H1 (cell line): Measurements from ENCODE around the gene MMP3. TPM values are rescaled to one million over a fixed set of nuclear protein-coding genes. Genes with fewer than 3 reads are reported as not detected.

Source experiments
- CTCF ChIA-PET: fragments of 300-600 bp; sonication (Branson Sonifier 250); formaldehyde crosslinking; loops from one replicate; lab custom pipeline; 2021; ENCODE audit not compliant: partially characterized antibody; lab: Charles Lee
- POLR2A ChIA-PET: fragments of 300-600 bp; sonication (Branson Sonifier 250); formaldehyde crosslinking; loops from one replicate; lab custom pipeline; 2021; ENCODE audit warnings: inconsistent platforms; ENCODE audit not compliant: partially characterized antibody; lab: Charles Lee
- DNase-seq, 2 experiments: peaks; one replicate each; pipeline versions ENCODE4 v3.0.0 to v3.0.0-alpha.2; 2010 to 2022; ENCODE audit warnings: low spot score in 2 of 2, low read depth in 1 of 2, mixed read lengths in 1 of 2
- FAIRE-seq: peaks from 2 replicates; lab custom pipeline; 2011; peaks lifted over from hg19 to GRCh38; lab: Jason Lieb, UNC
- H2AFZ ChIP-seq: 2 replicates; pipeline ENCODE4 v1.8.1; 2012; ENCODE audit warnings: low read length, inconsistent platforms
- H2AK5ac ChIP-seq: 2 replicates; pipeline ENCODE4 v1.6.1; 2013; ENCODE audit warnings: low read depth, low read length
- H2BK120ac ChIP-seq: replicated peaks from 2 replicates; pipeline ENCODE3; 2013; ENCODE audit warnings: low read depth, low read length, inconsistent platforms
- H2BK12ac ChIP-seq: 2 replicates; pipeline ENCODE4 v1.6.1; 2013; ENCODE audit warnings: low read depth, low read length
- H2BK15ac ChIP-seq: 2 replicates; pipeline ENCODE4 v1.6.1; 2013; ENCODE audit warnings: low read length
- H2BK20ac ChIP-seq: 2 replicates; pipeline ENCODE4 v1.6.1; 2013; ENCODE audit warnings: low read length
- H2BK5ac ChIP-seq: 2 replicates; pipeline ENCODE4 v1.6.1; 2013; ENCODE audit warnings: low read depth, low read length
- H3K14ac ChIP-seq: 2 replicates; pipeline ENCODE4 v1.6.1; 2013; ENCODE audit warnings: inconsistent platforms; ENCODE audit not compliant: insufficient read length
- H3K18ac ChIP-seq: 2 replicates; pipeline ENCODE4 v1.6.1; 2013; ENCODE audit warnings: low read length; ENCODE audit errors: extremely low read depth
- H3K23ac ChIP-seq: 2 replicates; pipeline ENCODE4 v1.6.1; 2013; ENCODE audit warnings: inconsistent platforms; ENCODE audit not compliant: insufficient read length
- H3K23me2 ChIP-seq: 2 replicates; pipeline ENCODE4 v1.6.1; 2013; ENCODE audit warnings: low read depth, low read length
- H3K27ac ChIP-seq: 2 replicates; pipeline ENCODE4 v1.6.1; 2011; ENCODE audit warnings: low read depth, low read length, inconsistent platforms
- H3K27me3 ChIP-seq, 4 experiments: replicated peaks in 1 of 4; 1 replicate in 1 of 4; 2 replicates in 3 of 4; pipeline versions ENCODE4 v1.6.1 to v1.8.1; 2011 to 2013; ENCODE audit warnings: low read length in 3 of 4, mild to moderate bottlenecking in 3 of 4, inconsistent platforms in 2 of 4, mixed read lengths in 2 of 4, moderate library complexity in 1 of 4; ENCODE audit not compliant: control insufficient read depth in 3 of 4, insufficient read depth in 3 of 4; ENCODE audit errors: extremely low read depth in 1 of 4
- H3K36me3 ChIP-seq, 4 experiments: 2 replicates each; pipeline versions ENCODE4 v1.6.1 to v1.8.1; 2011 to 2013; ENCODE audit warnings: mild to moderate bottlenecking in 4 of 4, low read length in 3 of 4, moderate library complexity in 2 of 4, control low read depth in 1 of 4, inconsistent platforms in 1 of 4; ENCODE audit not compliant: insufficient read depth in 4 of 4, control insufficient read depth in 2 of 4
- H3K4ac ChIP-seq: replicated peaks from 2 replicates; pipeline ENCODE3; 2013; ENCODE audit warnings: low read length, low read depth, mixed read lengths, inconsistent platforms; ENCODE audit not compliant: insufficient read length
- H3K4me1 ChIP-seq, 4 experiments: replicated peaks in 1 of 4; 1 replicate in 1 of 4; 2 replicates in 3 of 4; pipeline versions ENCODE4 v1.6.1 to v1.8.1; 2011 to 2013; ENCODE audit warnings: low read length in 3 of 4, inconsistent platforms in 2 of 4, mixed read lengths in 1 of 4; ENCODE audit not compliant: insufficient read depth in 4 of 4, control insufficient read depth in 3 of 4
- H3K4me2 ChIP-seq, 2 experiments: 2 replicates each; pipeline versions ENCODE4 v1.6.1 to v1.8.1; 2011 to 2013; ENCODE audit warnings: low read depth in 2 of 2, low read length in 2 of 2, control low read depth in 1 of 2, inconsistent platforms in 1 of 2, mild to moderate bottlenecking in 1 of 2; ENCODE audit not compliant: insufficient read depth in 1 of 2
- H3K4me3 ChIP-seq, 4 experiments: fragments of 200-600, 300-600 bp in 1 of 4; sonication (generic), shearing (Covaris generic), sonication (Bioruptor Twin) in 1 of 4; 2 replicates each; pipeline versions ENCODE4 v1.5.1 to v1.8.1; 2011 to 2016; ENCODE audit warnings: low read length in 4 of 4, low read depth in 3 of 4, control low read depth in 2 of 4, inconsistent platforms in 2 of 4, mild to moderate bottlenecking in 2 of 4, mixed read lengths in 1 of 4, moderate library complexity in 1 of 4; ENCODE audit not compliant: insufficient read depth in 2 of 4; ENCODE audit errors: extremely low read depth in 1 of 4
- H3K56ac ChIP-seq: replicated peaks from 2 replicates; pipeline ENCODE3; 2013; ENCODE audit warnings: low read depth, mild to moderate bottlenecking, mixed read lengths, low read length, inconsistent platforms; ENCODE audit not compliant: insufficient read length
- H3K79me1 ChIP-seq: 2 replicates; pipeline ENCODE4 v1.6.1; 2013; ENCODE audit warnings: low read depth, low read length, control low read depth
- H3K79me2 ChIP-seq, 2 experiments: 2 replicates each; pipeline versions ENCODE4 v1.6.1 to v1.8.1; 2012 to 2013; ENCODE audit warnings: low read length in 2 of 2, mild to moderate bottlenecking in 2 of 2, inconsistent platforms in 1 of 2; ENCODE audit not compliant: insufficient read depth in 2 of 2, control insufficient read depth in 1 of 2
- H3K9ac ChIP-seq, 4 experiments: replicated peaks in 1 of 4; 1 replicate in 1 of 4; 2 replicates in 3 of 4; pipeline versions ENCODE4 v1.6.1 to v1.8.1; 2011 to 2013; ENCODE audit warnings: low read depth in 3 of 4, low read length in 3 of 4, control low read depth in 2 of 4, mild to moderate bottlenecking in 2 of 4, moderate library complexity in 2 of 4, inconsistent platforms in 1 of 4; ENCODE audit errors: extremely low read depth in 1 of 4
- H3K9me3 ChIP-seq, 2 experiments: 2 replicates each; pipeline versions ENCODE4 v1.6.1 to v1.8.1; 2012 to 2013; ENCODE audit warnings: mild to moderate bottlenecking in 2 of 2, moderate library complexity in 2 of 2, control low read depth in 1 of 2, inconsistent platforms in 1 of 2, low read depth in 1 of 2, low read length in 1 of 2, mixed read lengths in 1 of 2; ENCODE audit not compliant: insufficient read depth in 2 of 2
- H4K20me1 ChIP-seq, 2 experiments: replicated peaks in 1 of 2; 2 replicates each; pipeline versions ENCODE3 to v1.8.1; 2011 to 2013; ENCODE audit warnings: inconsistent platforms in 2 of 2, low read length in 2 of 2, mild to moderate bottlenecking in 1 of 2; ENCODE audit not compliant: insufficient read depth in 2 of 2, control insufficient read depth in 1 of 2
- H4K5ac ChIP-seq: 2 replicates; pipeline ENCODE4 v1.6.1; 2013; ENCODE audit warnings: low read length, low read depth, mixed read lengths, inconsistent platforms; ENCODE audit not compliant: insufficient read length
- H4K8ac ChIP-seq: 2 replicates; pipeline ENCODE4 v1.8.0; 2013; ENCODE audit warnings: mild to moderate bottlenecking, moderate library complexity, low read length, inconsistent platforms; ENCODE audit not compliant: insufficient read depth; ENCODE audit errors: extremely low read depth
- H4K91ac ChIP-seq: replicated peaks from 2 replicates; pipeline ENCODE3; 2013; ENCODE audit warnings: low read length, mixed read lengths, inconsistent platforms; ENCODE audit not compliant: insufficient read length
- BCL11A ChIP-seq, 2 experiments: IDR thresholded peaks; one replicate each; pipeline ENCODE4 v1.6.1; 2011; ENCODE audit warnings: low read depth in 2 of 2, low read length in 2 of 2, mild to moderate bottlenecking in 2 of 2
- CBX8 ChIP-seq: fragments of 300-800, 300-1000 bp; sonication (generic); IDR thresholded peaks from 2 replicates; pipeline ENCODE4 v1.7.1; 2016; ENCODE audit warnings: low read depth, low read length, borderline replicate concordance
- CREB1 ChIP-seq: IDR thresholded peaks from 2 replicates; pipeline ENCODE4 v1.6.1; 2012; ENCODE audit warnings: inconsistent platforms
- EZH2 ChIP-seq: fragments of 200-600 bp; sonication (generic); IDR thresholded peaks from 2 replicates; pipeline ENCODE4 v1.7.1; 2012; ENCODE audit warnings: low read depth, mild to moderate bottlenecking, moderate library complexity, low read length, inconsistent platforms; ENCODE audit not compliant: severe bottlenecking
- GABPA ChIP-seq: IDR thresholded peaks from 2 replicates; pipeline ENCODE4 v1.6.1; 2011; ENCODE audit warnings: mild to moderate bottlenecking, low read length, moderate library complexity, borderline replicate concordance; ENCODE audit not compliant: insufficient read depth
- KDM5A ChIP-seq: fragments of 200-600 bp; IDR thresholded peaks from 2 replicates; pipeline ENCODE4 v1.7.1; 2012; ENCODE audit warnings: mild to moderate bottlenecking, low read length, inconsistent platforms, mixed read lengths
- POU5F1 ChIP-seq: IDR thresholded peaks from 2 replicates; pipeline ENCODE4 v1.6.1; 2011; ENCODE audit warnings: low read depth, mild to moderate bottlenecking, low read length, moderate library complexity
- RBBP5 ChIP-seq: IDR thresholded peaks from 2 replicates; pipeline ENCODE4 v1.7.1; 2012; ENCODE audit warnings: low read depth, mild to moderate bottlenecking, inconsistent platforms, low read length, moderate library complexity, borderline replicate concordance
- RNF2 ChIP-seq: fragments of 200-900, 300-1000 bp; sonication (generic); IDR thresholded peaks from 2 replicates; pipeline ENCODE4 v1.7.1; 2016; ENCODE audit warnings: borderline replicate concordance, low read depth, mild to moderate bottlenecking, antibody characterized with exemption, low read length; ENCODE audit not compliant: poor library complexity, severe bottlenecking; ENCODE audit errors: missing control alignments
- SAP30 ChIP-seq: fragments of 300-600 bp; sonication (generic); IDR thresholded peaks from 2 replicates; pipeline ENCODE4 v1.7.1; 2012; ENCODE audit warnings: low read length, moderate library complexity, mild to moderate bottlenecking, inconsistent platforms; ENCODE audit not compliant: insufficient read depth, insufficient replicate concordance
- SIX5 ChIP-seq: IDR thresholded peaks from 2 replicates; pipeline ENCODE4 v1.6.1; 2011; ENCODE audit warnings: mild to moderate bottlenecking, low read depth, low read length
- TCF12 ChIP-seq: IDR thresholded peaks from 2 replicates; pipeline ENCODE4 v1.6.1; 2011; ENCODE audit warnings: low read depth, mild to moderate bottlenecking, low read length
- WGBS, 2 experiments: shearing (Covaris generic) in 1 of 2; methylation state at CpG; one replicate each; pipeline versions ENCODE4 v1.1.6 to v1.1.7; 2013 to 2015; ENCODE audit warnings: low lambda C conversion rate in 2 of 2, mixed read lengths in 2 of 2, inconsistent platforms in 1 of 2, low coverage in 1 of 2, missing lambda C conversion rate in 1 of 2; ENCODE audit not compliant: insufficient replicate concordance in 2 of 2, insufficient coverage in 1 of 2, insufficient read length in 1 of 2; ENCODE audit errors: extremely low coverage in 1 of 2, missing lambda C conversion rate in 1 of 2; 5-methylcytosine and 5-hydroxymethylcytosine counted together
- polyA plus RNA-seq, 7 experiments: library from polyadenylated mRNA; depleted of rRNA in 3 of 7; stranded (reverse) in 5 of 7; unstranded in 2 of 7; fragments of >200 nt in 5 of 7; fragments of 200-250 nt in 2 of 7; gene quantifications; 1 replicate in 5 of 7; 2 replicates in 1 of 7; 4 replicates in 1 of 7; pipeline versions ENCODE4 v1.2.1 to v1.2.3, GENCODE V29; 2011 to 2013; ENCODE audit warnings: missing spikeins in 2 of 7, mixed read lengths in 2 of 7
- total RNA-seq: library from RNA; stranded (reverse); fragmentation: NEBNext Ultra II Directional; extraction: Animal tissue kit (Norgen Biotek cat#: 25700); gene quantifications from 2 replicates; pipeline ENCODE4 v1.2.1, GENCODE V29; 2021
- TF ChIP-seq, protein P1 (sequence below): IDR thresholded peaks from 2 replicates; pipeline ENCODE4 v1.6.1; 2012; ENCODE audit warnings: inconsistent platforms

MMP3 gene
- total and polyA plus RNA-seq, 2 of the 8 experiments (the other 6 are each of a cell fraction or from before 2014, with no cell fraction given): not detected

DNA sequence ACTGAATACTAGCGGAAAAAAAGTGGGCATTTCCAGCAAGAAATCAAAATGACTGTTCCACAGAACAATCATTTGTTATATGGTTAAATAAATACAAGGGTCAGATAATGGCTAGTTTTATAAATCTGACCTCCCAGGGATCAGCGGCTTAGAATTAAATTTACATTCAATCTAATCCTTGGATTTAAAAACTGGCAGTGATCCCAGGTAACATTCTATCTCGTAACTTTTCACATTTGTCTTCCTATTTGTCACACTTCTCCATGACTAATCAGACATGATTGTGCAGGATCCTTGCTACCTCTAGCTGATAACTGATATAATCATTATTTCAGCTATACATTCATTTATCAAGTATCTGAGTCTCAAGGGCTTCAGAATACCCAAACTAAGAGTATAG is 2.9 kb upstream of the MMP3 start:
- Histone ChIP-seq H2BK20ac (no peak overlapping the region), H3K23ac (no peak overlapping the region), H3K36me3 (no peaks in the 10 kb centered on the region), H2BK120ac (no peak overlapping the region), H4K5ac (no peak overlapping the region), H3K9me3 (no peaks in the 10 kb centered on the region), H3K27ac (no peak overlapping the region), H2AK5ac (no peak overlapping the region), H4K91ac (no peak overlapping the region), H3K79me2 (no peaks in the 10 kb centered on the region), H3K79me1 (no peaks in the 10 kb centered on the region), H2AFZ (no peak overlapping the region), H4K20me1 (no peaks in the 10 kb centered on the region), H3K56ac (no peak overlapping the region), H3K4me2 (no peak overlapping the region), H3K9ac (no peak overlapping the region), H2BK15ac (no peak overlapping the region), H2BK12ac (no peak overlapping the region), H3K27me3 (no peaks in the 10 kb centered on the region), H3K4me3 (no peak overlapping the region), H3K14ac (no peak overlapping the region), H4K8ac (no peak overlapping the region), H3K18ac (no peak overlapping the region), H3K4ac (no peak overlapping the region), H3K4me1 (no peaks in the 10 kb centered on the region), H2BK5ac (no peak overlapping the region), H3K23me2 (no peaks in the 10 kb centered on the region)
- CTCF ChIA-PET: interaction anchor here (0.9 to 1.8 kb wide), 2 partner anchors 65 to 95 kb away, joined by 3 read pairs; no protein-coding TSS in a partner anchor
- DNase-seq: no peak
- 93% methylated on average over 3 of the region's 3 CpGs; no CpG with 5 or more reads in 1 of the 2 experiments for WGBS, 2 experiments
- FAIRE-seq: no peak
- POLR2A ChIA-PET: interaction anchor here (0.7 kb wide), 1 partner anchor 83 kb away, joined by 4 read pairs; no protein-coding TSS in a partner anchor
- no peak for TF ChIP-seq CREB1
- TF ChIP-seq POU5F1: no peak
- no peak for TF ChIP-seq KDM5A
- TF ChIP-seq SAP30: no peak
- TF ChIP-seq GABPA: no peak
- TF ChIP-seq, protein P1, sequence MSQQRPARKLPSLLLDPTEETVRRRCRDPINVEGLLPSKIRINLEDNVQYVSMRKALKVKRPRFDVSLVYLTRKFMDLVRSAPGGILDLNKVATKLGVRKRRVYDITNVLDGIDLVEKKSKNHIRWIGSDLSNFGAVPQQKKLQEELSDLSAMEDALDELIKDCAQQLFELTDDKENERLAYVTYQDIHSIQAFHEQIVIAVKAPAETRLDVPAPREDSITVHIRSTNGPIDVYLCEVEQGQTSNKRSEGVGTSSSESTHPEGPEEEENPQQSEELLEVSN: no peak
- no peak for TF ChIP-seq SIX5
- TF ChIP-seq RNF2: no peak
- TF ChIP-seq EZH2: no peak
- TF ChIP-seq CBX8: no peak
- no peak for TF ChIP-seq BCL11A (IDR thresholded peaks at IDR 0.05; ENCODE audit: low read depth in 2 of 2, low read length in 2 of 2)
- no peak for TF ChIP-seq TCF12
- TF ChIP-seq RBBP5: no peak
